ENCODE data around the gene AKAP13. TPM values are rescaled to one million over a fixed set of nuclear protein-coding genes. Genes with fewer than 3 reads are reported as not detected.

Gene AKAP13
- polyA plus RNA-seq, 1 of the 3 experiments (the other 2 are of a cell fraction): 8.4 TPM

DNA sequence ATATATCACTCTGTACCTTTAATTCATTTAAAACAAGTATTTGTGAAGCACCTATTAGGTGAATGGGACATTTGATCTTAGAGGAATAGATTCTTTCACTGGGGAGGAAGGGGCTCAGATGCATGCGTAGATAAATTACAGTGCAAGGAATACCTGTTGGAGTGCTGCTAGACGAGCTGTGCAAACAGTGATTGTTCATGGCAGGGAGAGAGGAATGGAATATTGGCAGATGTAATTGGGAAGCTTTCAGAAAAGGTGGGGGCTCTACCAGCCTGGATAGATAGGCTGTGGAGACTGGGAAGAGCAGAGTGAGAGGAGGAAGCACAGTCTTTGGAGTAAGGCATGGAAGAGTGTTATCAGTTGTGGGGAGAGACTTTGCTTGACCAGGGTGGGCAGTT, 116.8 kb downstream of the AKAP13 start:
- TF ChIP-seq EP300 (IDR thresholded peaks at IDR 0.05; ENCODE audit: borderline replicate concordance in 1 of 2, low read depth in 1 of 2, low read length in 1 of 2) (no peak), CHD2 (IDR thresholded peaks at IDR 0.05; ENCODE audit: low read length, partially characterized antibody) (no peak), FOXJ3 (CRISPR knock-in tag; IDR thresholded peaks at IDR 0.05) (no peak), POLR2AphosphoS5 (IDR thresholded peaks at IDR 0.05; ENCODE audit: low read depth, low read length) (no peak), NFIC (IDR thresholded peaks at IDR 0.05; ENCODE audit: borderline replicate concordance) (no peak), SIN3A (IDR thresholded peaks at IDR 0.05; ENCODE audit: borderline replicate concordance, low read depth, low read length) (no peak), EZH2phosphoT487 (IDR thresholded peaks at IDR 0.05; ENCODE audit: borderline replicate concordance, low read depth) (no peak), FOXM1 (IDR thresholded peaks at IDR 0.05; ENCODE audit: low read depth) (no peak), YY1 (IDR thresholded peaks at IDR 0.05; ENCODE audit: low read depth) (no peak), JUND (IDR thresholded peaks at IDR 0.05) (no peak)
- TF ChIP-seq, protein P1, sequence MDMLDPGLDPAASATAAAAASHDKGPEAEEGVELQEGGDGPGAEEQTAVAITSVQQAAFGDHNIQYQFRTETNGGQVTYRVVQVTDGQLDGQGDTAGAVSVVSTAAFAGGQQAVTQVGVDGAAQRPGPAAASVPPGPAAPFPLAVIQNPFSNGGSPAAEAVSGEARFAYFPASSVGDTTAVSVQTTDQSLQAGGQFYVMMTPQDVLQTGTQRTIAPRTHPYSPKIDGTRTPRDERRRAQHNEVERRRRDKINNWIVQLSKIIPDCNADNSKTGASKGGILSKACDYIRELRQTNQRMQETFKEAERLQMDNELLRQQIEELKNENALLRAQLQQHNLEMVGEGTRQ (IDR thresholded peaks at IDR 0.05; ENCODE audit: borderline replicate concordance, low read depth, low read length): no peak
- Histone ChIP-seq H3K36me3 (replicated peaks in 1 of 2; ENCODE audit: control insufficient read depth in 1 of 2, insufficient read depth in 2 of 2, low read length in 1 of 2) (no peaks in the 10 kb centered on the region), H3K4me2 (no peak overlapping the region), H3K79me2 (ENCODE audit: insufficient read depth) (peaks cover 37% of the 10 kb centered on the region), H3K9me3 (no peaks in the 10 kb centered on the region), H2AFZ (ENCODE audit: low read depth) (no peak overlapping the region), H3K27me3 (ENCODE audit: insufficient read depth) (no peaks in the 10 kb centered on the region), H3K27ac (ENCODE audit: low read depth in 2 of 2, low read length in 1 of 2) (peak overlapping the region in 1 of 2 experiments; percentile 98; a peak in 2 of 4 replicates), H3F3A (replicated peaks; ENCODE audit: insufficient read depth) (peaks cover 4% of the 10 kb centered on the region), H3K9me2 (no peaks in the 10 kb centered on the region), H3K9ac (no peak overlapping the region), H4K20me1 (ENCODE audit: insufficient read depth) (peaks cover 4% of the 10 kb centered on the region; the same call in 1 of the 2 replicates), H3K4me1 (ENCODE audit: control insufficient read depth in 1 of 2, insufficient read depth in 2 of 2, low read depth in 1 of 2, low read length in 1 of 2) (peaks cover 7 to 53% of the 10 kb centered on the region in 2 experiments; a peak in 3 of 4 replicates), H3K4me3 (ENCODE audit: low read depth in 2 of 2, low read length in 1 of 2) (no peak overlapping the region)
- no peak for DNase-seq
- WGBS (ENCODE audit: low lambda C conversion rate): 95% methylated on average over 2 of the region's 2 CpGs
- CTCF ChIA-PET: interaction anchor here (0.9 to 1.6 kb wide), 7 partner anchors 9 to 166 kb away, joined by 3 to 8 read pairs (median 3); no protein-coding TSS in a partner anchor
- POLR2A ChIA-PET: no interaction called here

DNA sequence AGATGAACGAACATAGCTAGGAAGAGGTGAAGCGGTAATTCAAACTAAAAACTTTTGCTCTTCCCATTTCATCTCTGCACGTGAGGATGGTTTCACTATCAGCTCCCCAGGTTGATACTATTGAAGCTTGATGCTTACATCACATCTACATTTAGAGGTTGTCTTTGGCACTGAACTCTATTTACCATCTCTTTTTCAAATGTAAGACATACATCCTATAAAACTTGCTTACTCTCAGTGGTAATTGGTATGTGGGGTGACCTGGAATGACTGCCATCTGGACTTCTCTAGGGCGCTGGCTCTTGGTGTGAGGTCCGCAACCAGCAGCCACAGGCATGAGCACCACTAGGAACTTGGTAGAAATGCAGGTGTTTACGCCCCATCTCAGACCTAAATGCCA, 118.1 kb downstream of the AKAP13 start:
- Histone ChIP-seq H3K4me3 (ENCODE audit: low read depth in 2 of 2, low read length in 1 of 2) (no peak overlapping the region), H3K27ac (ENCODE audit: low read depth in 2 of 2, low read length in 1 of 2) (peak overlapping the region in 1 of 2 experiments; percentile 73; a peak in 2 of 4 replicates), H3K4me2 (no peak overlapping the region), H3K79me2 (ENCODE audit: insufficient read depth) (peaks cover 40% of the 10 kb centered on the region), H4K20me1 (ENCODE audit: insufficient read depth) (peaks cover 4% of the 10 kb centered on the region), H3K27me3 (ENCODE audit: insufficient read depth) (no peaks in the 10 kb centered on the region), H3F3A (replicated peaks; ENCODE audit: insufficient read depth) (peaks cover 4% of the 10 kb centered on the region), H3K9ac (no peak overlapping the region), H2AFZ (ENCODE audit: low read depth) (no peak overlapping the region), H3K9me3 (no peaks in the 10 kb centered on the region), H3K4me1 (ENCODE audit: control insufficient read depth in 1 of 2, insufficient read depth in 2 of 2, low read depth in 1 of 2, low read length in 1 of 2) (peaks cover 7 to 53% of the 10 kb centered on the region in 2 experiments; a peak in 3 of 4 replicates), H3K36me3 (replicated peaks in 1 of 2; ENCODE audit: control insufficient read depth in 1 of 2, insufficient read depth in 2 of 2, low read length in 1 of 2) (no peaks in the 10 kb centered on the region), H3K9me2 (no peaks in the 10 kb centered on the region)
- WGBS (ENCODE audit: low lambda C conversion rate): 86% methylated on average over 6 of the region's 6 CpGs
- CTCF ChIA-PET: interaction anchor here (1.0 to 1.4 kb wide), 2 partner anchors 8 to 10 kb away, joined by 3 read pairs; no protein-coding TSS in a partner anchor
- POLR2A ChIA-PET: no interaction called here
- DNase-seq: no peak
- no peak for TF ChIP-seq TCF12 (IDR thresholded peaks at IDR 0.05)
- TF ChIP-seq GABPA (IDR thresholded peaks at IDR 0.05; ENCODE audit: low read depth): no peak
- no peak for TF ChIP-seq JUND (IDR thresholded peaks at IDR 0.05)
- TF ChIP-seq MEF2A (IDR thresholded peaks at IDR 0.05; ENCODE audit: borderline replicate concordance, low read depth): no peak
- no peak for TF ChIP-seq CHD2 (IDR thresholded peaks at IDR 0.05; ENCODE audit: low read length, partially characterized antibody)
- no peak for TF ChIP-seq MXI1 (IDR thresholded peaks at IDR 0.05; ENCODE audit: low read depth, low read length)
- TF ChIP-seq, protein P2, sequence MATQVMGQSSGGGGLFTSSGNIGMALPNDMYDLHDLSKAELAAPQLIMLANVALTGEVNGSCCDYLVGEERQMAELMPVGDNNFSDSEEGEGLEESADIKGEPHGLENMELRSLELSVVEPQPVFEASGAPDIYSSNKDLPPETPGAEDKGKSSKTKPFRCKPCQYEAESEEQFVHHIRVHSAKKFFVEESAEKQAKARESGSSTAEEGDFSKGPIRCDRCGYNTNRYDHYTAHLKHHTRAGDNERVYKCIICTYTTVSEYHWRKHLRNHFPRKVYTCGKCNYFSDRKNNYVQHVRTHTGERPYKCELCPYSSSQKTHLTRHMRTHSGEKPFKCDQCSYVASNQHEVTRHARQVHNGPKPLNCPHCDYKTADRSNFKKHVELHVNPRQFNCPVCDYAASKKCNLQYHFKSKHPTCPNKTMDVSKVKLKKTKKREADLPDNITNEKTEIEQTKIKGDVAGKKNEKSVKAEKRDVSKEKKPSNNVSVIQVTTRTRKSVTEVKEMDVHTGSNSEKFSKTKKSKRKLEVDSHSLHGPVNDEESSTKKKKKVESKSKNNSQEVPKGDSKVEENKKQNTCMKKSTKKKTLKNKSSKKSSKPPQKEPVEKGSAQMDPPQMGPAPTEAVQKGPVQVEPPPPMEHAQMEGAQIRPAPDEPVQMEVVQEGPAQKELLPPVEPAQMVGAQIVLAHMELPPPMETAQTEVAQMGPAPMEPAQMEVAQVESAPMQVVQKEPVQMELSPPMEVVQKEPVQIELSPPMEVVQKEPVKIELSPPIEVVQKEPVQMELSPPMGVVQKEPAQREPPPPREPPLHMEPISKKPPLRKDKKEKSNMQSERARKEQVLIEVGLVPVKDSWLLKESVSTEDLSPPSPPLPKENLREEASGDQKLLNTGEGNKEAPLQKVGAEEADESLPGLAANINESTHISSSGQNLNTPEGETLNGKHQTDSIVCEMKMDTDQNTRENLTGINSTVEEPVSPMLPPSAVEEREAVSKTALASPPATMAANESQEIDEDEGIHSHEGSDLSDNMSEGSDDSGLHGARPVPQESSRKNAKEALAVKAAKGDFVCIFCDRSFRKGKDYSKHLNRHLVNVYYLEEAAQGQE (IDR thresholded peaks at IDR 0.05; ENCODE audit: low read depth, low read length): no peak
- no peak for TF ChIP-seq NRF1 (IDR thresholded peaks at IDR 0.05; ENCODE audit: low read depth, low read length)
- no peak for TF ChIP-seq RFX5 (IDR thresholded peaks at IDR 0.05; ENCODE audit: low read length)
- TF ChIP-seq, protein P3, sequence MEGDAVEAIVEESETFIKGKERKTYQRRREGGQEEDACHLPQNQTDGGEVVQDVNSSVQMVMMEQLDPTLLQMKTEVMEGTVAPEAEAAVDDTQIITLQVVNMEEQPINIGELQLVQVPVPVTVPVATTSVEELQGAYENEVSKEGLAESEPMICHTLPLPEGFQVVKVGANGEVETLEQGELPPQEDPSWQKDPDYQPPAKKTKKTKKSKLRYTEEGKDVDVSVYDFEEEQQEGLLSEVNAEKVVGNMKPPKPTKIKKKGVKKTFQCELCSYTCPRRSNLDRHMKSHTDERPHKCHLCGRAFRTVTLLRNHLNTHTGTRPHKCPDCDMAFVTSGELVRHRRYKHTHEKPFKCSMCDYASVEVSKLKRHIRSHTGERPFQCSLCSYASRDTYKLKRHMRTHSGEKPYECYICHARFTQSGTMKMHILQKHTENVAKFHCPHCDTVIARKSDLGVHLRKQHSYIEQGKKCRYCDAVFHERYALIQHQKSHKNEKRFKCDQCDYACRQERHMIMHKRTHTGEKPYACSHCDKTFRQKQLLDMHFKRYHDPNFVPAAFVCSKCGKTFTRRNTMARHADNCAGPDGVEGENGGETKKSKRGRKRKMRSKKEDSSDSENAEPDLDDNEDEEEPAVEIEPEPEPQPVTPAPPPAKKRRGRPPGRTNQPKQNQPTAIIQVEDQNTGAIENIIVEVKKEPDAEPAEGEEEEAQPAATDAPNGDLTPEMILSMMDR (IDR thresholded peaks at IDR 0.05): no peak
- TF ChIP-seq, protein P4, sequence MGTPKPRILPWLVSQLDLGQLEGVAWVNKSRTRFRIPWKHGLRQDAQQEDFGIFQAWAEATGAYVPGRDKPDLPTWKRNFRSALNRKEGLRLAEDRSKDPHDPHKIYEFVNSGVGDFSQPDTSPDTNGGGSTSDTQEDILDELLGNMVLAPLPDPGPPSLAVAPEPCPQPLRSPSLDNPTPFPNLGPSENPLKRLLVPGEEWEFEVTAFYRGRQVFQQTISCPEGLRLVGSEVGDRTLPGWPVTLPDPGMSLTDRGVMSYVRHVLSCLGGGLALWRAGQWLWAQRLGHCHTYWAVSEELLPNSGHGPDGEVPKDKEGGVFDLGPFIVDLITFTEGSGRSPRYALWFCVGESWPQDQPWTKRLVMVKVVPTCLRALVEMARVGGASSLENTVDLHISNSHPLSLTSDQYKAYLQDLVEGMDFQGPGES (IDR thresholded peaks at IDR 0.05; ENCODE audit: low read depth, low read length): no peak
- TF ChIP-seq GATA2 (CRISPR knock-in tag; IDR thresholded peaks at IDR 0.05): no peak
- no peak for TF ChIP-seq TEAD4 (IDR thresholded peaks at IDR 0.05; ENCODE audit: borderline replicate concordance, insufficient read depth)

Data from SK-N-SH (cell line).